ENCODE data around the gene SLC25A26.

Gene SLC25A26

GRCh38 chr3:66396161-66396760, 175.5 kb downstream of the SLC25A26 start:
- no peak for DNase-seq (ENCODE audit: low read depth in 2 of 2)

DNA sequence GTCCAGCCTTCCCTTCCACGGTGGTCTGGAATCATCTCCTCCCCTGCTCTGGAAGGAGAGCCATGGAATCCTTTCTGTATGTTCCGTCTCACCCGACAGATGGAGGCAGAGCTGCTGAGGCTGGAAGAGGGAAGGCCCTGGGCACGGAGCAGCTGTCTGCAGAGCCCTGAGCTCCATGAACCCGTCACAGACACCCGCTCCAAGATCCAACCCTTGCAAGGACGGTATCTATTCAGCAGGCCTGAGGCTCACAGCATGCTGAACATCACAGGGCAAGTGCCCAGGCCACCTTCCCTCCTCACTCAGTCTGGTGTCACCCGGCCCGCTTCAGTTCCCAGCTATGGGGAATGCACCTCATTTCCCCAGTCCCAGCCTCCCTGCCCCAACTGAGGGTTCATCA, 176.1 kb downstream of the SLC25A26 start:
- DNase-seq (ENCODE audit: low read depth in 2 of 2) = no peak

DNA sequence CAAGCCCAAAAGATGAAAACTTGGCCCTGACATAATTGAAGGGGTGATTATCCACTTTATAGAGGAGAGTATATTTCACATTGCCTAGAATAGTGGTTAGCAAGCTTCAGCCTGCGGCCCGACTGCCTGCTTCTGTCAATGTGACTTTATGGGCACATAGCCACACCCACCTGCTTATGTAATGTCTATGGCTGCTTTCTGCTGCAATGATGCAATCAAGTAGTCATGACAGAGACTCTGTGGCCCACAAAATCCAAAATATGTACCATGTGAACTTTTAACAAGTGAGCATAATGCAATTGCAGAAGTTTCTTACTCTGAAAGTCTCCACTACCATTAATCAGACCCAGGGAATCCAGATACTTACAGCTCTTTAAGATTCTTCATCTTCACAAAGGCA, 176.9 kb downstream of the SLC25A26 start:
- DNase-seq (ENCODE audit: low read depth in 2 of 2) = no peak

DNA sequence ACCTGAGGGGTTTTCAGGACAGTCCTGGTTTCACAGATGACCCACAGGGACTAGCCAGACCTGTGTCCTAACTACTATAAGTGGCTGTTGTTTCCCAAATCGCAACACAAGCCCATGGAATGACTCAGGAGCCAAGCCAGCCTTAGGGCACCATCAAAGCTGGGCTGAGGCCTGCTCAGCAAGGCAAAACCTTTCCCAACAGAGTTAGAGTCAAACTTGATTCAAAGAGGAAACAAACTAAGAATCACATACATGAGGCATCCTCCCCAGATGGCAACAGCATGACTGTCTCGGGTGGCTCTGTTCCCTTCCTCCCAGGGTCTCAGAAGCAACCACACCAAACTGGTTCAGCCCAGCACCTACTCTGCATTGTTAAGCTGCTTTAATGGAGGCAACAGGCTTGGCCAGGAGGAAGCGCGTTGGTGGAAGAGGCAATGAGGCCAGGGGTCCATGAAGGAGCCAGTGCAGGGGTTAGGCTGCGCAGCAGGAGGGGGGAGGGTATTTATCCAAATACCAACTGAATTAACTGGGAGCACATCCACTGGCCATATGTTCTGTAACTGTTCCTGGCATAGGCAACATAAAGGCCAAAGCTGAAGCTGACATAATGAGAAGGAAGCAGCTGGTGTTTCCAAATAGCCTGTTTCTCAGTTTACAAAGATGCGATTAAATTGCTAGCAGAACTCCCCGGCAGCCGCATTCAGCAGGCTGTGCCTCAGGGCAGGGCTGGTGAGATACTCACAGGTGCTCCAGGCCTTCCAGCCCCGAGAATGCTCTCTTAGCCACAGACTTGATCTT, 177.6 kb downstream of the SLC25A26 start:
- no peak for DNase-seq (ENCODE audit: low read depth in 2 of 2)

- DNase-seq (ENCODE audit: low read depth in 2 of 2) = no peak
Measured at GRCh38 chr3:66399529-66400232, 178.9 kb downstream of the SLC25A26 start.

DNA sequence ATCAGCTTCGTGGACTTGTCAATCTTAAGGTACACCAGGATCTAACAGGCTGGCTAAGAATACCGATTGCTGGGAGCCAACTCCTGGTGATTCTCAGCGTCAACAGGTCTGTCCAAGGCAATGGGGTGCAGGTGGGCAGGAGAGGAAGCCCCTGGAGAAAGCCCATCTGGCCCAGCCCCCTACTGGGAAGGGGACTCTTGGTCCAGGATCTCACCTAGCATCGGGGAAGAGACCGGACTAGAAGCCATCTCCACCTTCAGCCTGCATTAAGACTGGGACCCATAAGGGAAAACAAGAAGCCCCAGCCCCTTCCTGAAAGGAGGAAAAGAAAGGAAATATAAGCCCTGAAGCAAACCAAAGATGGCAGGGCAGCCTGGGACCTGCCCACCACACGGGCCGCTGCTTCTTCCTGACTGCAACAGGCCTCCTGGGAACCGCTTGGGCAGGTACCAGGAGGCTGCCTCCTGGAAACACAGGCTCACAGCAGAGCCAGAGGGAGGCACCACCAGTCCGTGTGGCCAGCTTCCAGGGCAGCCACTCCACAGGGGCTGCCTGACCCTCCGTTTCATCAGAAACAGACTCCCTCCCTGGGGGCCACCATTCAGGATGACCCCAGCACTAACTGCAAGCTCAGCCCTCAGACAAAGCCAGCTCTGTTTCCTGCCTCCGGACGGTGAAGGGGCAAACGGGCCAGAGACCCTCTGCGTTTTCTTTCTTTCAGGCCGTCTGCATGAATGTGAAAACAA, 179.8 kb downstream of the SLC25A26 start:
- no peak for DNase-seq (ENCODE audit: low read depth in 2 of 2)

GRCh38 chr3:66401157-66401550, 180.4 kb downstream of the SLC25A26 start:
- DNase-seq (ENCODE audit: low read depth in 2 of 2) = no peak

DNA sequence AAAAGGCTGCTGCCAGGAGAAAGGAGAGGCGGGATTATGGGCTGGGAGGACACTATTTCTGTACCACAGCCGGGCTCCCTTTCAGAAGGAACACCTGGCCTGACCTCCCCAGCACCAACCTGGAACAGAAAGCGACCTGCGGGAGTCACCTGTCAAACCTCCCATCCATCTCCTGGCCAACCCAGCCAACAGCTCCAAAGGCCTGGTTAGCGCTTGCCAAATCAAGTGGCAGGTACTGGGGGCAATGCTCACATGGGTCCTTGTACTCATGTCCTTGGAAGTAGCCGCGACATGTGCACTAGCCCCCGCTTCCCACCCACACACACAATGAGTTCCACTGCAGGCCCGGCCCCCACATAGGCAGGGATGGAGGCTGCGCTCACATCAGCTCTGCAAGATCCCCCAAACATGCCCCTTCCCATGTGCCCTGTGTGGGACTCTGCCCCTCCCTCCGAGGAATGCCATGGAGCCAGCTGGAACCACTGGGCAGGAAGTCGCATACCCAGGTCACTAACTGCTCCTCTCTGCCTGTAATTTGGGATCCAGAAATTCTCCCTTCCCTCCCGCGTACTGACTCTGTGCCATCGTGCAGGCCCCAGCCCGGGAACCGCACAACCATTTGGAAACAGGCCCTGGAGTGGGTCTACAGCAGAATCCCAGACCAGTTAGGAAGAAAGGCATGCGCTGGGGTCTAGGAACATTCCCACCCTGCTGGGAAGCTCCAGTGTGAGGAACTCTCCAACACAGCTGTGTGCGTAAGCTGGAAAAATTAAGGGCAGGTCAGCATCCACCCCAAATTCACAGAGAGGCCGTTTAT, 181.1 kb downstream of the SLC25A26 start:
- no peak for DNase-seq (ENCODE audit: low read depth in 2 of 2)

DNA sequence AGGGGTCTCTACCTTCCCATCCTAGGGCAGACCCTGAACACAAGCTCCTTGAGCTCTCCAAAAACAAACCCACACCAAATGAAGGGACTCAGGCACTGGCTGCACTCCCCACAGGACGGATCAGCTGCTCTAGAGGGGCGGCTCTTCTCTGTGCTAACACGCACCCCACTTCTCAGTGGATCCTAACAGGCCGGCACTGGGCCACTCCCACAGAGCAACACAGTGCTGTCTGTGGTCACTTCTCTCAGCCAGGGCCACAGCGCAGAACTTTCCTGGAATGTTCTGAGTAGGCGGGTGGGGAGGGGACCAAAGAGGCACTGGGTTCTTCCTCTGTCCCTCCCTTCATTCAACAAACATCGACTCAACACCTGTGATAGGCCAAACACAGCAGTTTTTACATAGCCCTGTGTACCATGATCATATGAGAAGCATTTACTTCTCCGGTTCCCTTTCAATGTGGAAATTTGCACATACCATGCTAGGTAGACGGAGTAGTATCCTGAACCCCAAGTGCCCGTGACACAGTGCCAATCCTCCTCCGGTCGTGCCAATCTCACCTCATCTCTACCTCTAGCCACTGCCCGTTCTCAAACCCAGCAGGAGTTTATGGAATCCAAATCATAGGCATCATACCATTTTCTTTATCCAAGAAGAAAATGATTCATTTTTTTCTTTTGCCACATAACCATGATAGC, 181.9 kb downstream of the SLC25A26 start:
- DNase-seq (ENCODE audit: low read depth in 2 of 2) = no peak

DNA sequence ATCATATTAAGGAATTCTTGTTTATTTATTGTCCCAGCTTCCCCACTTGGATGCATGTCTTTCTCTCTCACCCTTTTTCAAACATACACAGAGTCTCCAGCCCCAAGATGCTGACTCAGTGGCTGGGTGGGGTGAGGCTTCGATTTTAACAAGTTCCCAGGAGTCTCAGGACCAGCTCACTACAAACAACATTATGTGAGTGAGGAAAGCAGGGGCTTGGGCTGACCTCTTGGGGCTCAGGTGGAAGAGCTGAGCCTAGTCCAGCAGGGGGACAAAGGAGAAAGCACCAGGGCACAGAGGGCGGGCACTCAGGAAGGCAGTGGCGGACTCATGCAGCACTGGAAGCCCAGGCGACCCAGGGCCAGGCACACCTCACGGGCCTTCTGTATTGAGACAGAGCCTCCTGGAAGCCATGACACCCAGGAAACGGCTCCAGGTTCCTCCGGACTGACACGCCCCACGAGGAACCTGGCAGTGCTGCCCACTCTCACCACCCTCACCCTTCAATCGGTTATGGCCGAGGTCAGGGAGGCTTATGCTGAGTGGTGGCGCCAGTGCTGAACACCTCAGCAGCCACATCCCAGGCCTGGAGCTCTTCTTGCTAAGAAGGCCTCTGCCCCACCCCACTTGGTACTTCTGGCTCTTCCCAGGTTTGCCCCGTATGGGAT, 182.7 kb downstream of the SLC25A26 start:
- no peak for DNase-seq (ENCODE audit: low read depth in 2 of 2)

DNA sequence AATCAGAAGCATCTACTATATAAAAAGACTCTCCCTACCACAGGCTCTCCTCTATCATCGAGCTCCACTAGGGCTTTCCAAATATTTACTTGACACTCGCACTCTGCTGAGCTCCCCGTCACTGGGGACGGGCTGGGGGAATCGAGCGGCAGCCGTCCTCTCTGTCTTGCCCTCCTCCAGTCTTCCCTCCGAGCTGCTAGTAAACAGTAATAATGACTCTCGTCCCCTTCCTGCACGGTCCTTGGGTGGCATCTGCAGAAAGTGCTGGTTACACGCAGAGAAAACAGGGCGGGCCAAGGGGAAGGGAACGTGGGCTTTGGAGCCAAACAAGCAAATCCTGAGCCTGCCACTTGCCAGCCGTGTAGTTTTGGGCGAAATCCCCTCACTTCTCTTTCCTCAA, 183.4 kb downstream of the SLC25A26 start:
- no peak for DNase-seq (ENCODE audit: low read depth in 2 of 2)

DNA sequence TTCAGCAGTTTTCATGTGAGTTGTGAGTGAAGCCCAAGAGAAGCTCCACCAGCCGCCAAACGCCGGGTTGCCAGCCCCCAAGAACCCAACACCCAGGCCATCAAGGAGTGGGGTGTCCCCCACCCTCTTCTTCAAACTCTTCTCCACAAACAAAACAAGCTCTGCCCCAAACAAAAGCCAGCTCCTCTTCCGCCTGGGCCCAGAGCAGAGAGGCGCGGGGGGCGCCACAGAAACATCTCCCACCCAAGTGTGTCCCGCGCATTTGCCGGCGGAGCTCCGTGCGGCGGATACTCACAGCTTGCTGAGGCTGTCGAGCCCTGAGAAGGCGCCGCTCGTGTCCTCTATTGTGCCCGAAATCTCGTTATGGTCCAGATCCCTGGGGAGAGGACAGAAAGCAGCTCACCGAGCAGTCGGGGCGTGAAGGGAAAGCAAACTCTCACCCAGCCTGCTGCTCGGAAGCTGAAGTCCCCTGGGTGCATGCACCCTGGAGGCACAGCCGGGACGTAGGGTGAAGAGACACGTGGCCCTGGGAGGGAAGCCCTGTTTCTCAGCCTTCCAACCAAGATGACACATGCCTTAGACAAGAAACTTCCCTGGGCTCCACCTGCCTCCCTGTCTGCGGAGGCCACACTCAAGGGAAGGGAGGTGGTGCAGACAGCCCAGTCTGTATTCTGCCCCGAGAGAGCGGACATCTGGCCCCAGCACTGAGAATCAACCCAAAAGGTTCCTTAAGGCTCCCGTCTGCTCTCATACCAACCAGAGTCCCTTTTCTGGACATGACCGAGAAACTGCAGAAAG, 184.3 kb downstream of the SLC25A26 start:
- DNase-seq (ENCODE audit: low read depth in 2 of 2) = no peak

DNA sequence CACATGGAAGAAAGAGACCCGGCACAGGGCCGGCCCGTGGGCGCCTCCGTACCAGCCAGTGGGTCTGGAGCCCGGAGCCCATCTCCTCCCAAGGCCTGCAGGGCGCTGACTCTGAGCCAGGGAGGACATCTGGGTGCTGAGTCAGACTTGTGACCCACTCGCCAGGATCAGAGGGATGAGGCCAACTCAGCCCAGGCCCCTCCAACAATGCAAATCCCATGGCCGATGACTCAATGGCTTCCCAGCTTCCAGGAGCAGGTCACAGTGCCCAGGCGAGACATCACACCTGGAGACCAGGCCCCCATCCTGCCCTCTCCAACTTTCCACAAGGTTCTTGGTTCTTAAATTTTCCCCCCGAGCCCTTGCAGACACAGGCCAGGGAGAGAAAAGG, 184.9 kb downstream of the SLC25A26 start:
- no peak for DNase-seq (ENCODE audit: low read depth in 2 of 2)

GRCh38 chr3:66406163-66406562, 185.4 kb downstream of the SLC25A26 start:
- no peak for DNase-seq (ENCODE audit: low read depth in 2 of 2)

DNA sequence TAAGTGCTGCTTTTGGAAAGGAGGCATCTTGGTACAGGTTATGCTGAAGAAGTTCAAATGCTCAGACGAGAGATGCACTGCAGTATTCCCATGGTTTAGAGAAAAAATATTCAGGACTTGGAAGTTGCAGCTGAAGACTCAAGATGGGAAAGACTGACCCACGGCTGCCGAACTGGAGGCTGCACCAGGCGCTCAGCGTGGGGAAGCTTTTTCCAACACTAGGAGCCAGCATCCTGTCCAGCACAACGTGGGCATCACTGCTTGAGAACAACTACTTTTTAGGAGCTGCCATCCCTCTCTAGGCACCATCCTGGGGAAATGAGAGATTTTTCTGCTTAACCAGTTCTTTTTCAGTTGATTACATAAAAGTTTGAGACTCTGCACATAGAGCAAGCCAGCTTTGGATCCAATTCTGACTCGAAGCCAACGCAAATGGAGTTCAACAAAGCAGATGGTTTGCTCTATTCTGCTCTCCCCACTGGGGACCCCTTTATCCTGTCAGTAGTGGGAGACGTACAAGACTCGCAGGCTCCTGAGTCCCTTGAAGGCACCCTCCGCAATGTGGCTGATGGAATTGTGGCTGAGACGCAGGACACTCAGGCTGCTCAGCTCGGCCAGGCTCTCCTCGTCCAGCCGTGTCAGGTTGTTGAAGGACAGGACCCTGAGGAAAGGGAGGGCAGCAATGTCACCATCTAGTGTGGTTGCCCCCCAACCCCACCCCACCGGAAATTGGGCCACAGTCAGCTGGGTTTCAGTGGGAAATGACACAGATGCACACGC, 186.2 kb downstream of the SLC25A26 start:
- DNase-seq (ENCODE audit: low read depth in 2 of 2) = no peak

DNA sequence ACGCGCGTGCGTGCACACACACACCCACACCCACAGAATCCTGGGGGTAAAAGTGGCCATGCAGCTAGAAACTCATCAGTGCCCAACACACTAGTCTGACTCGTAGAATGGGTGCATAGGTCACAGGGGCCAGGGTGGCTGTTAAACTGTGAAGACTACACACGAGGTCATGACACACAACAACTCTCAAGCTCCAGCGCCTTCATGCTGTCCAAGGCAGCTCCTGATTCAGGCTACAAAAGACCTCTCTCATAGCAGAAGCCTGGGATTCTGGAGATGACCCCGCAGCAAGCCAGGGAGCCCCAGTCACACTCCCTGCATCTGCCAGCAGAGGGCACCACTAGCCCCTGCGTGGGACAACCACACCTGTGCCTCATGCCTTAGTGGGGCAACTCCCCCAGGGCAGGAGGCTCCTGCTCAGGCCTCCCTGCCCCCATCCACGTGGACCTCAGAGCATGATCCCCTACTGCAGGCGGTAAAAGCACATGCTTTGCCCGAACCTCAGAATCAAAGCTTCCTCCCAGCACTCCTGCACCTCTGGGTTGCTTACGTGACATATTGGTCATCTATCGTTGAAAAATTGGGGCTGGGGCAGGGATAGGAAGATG, 186.9 kb downstream of the SLC25A26 start:
- DNase-seq (ENCODE audit: low read depth in 2 of 2) = peak; percentile 48 to 54

- DNase-seq (ENCODE audit: low read depth in 2 of 2) = no peak
Measured at GRCh38 chr3:66409771-66410754, 189.3 kb downstream of the SLC25A26 start.

All from stimulated activated CD8-positive, alpha-beta memory T cell treated with anti-CD3 and anti-CD28 coated beads, Interleukin-7, amount 100 ng/mL, for 4 hours (primary cell).